B cell (primary cell): ENCODE measurements around the gene RAN. TPM values are rescaled to one million over a fixed set of nuclear protein-coding genes. Genes with fewer than 3 reads are reported as not detected.

Experiments
- ATAC-seq: fragments of 200-7000 bp; cut with Tn5 transposase; one replicate; pipeline ENCODE4 v1.10.0; 2021; ENCODE audit warnings: low read depth, mild to moderate bottlenecking, moderate number of reproducible peaks, moderate library complexity
- CTCF ChIA-PET: fragments of 350-600 bp; sonication (Branson Sonifier 250); formaldehyde crosslinking; loops from one replicate; lab custom pipeline; 2021; ENCODE audit warnings: antibody characterized with exemption, inconsistent platforms; lab: Charles Lee
- POLR2A ChIA-PET: fragments of 350-600 bp; sonication (Branson Sonifier 250); formaldehyde crosslinking; loops from one replicate; lab custom pipeline; 2021; ENCODE audit warnings: antibody characterized with exemption; lab: Charles Lee
- DNase-seq: peaks from one replicate; pipeline ENCODE4 v3.0.0; 2013
- H2AFZ ChIP-seq: 2 replicates; pipeline ENCODE4 v1.6.1; 2012; ENCODE audit warnings: mild to moderate bottlenecking, low read depth, low read length; ENCODE audit not compliant: insufficient read depth, poor library complexity, severe bottlenecking
- H3K27ac ChIP-seq, 2 donors: 1 replicate in 1 of 2; 2 replicates in 1 of 2; pipeline ENCODE4 v1.5.1; 2012 to 2013; ENCODE audit warnings: low read length in 2 of 2, mild to moderate bottlenecking in 2 of 2, moderate library complexity in 1 of 2
- H3K27me3 ChIP-seq, 4 experiments: fragments of 200-600 bp in 1 of 4; sonication (generic) in 1 of 4; replicated peaks in 1 of 4; 1 replicate in 2 of 4; 2 replicates in 2 of 4; pipeline versions ENCODE4 v1.6.1 to v1.7.0; 2013 to 2016; ENCODE audit warnings: low read length in 3 of 4, mild to moderate bottlenecking in 2 of 4, mixed read lengths in 1 of 4, moderate library complexity in 1 of 4; ENCODE audit not compliant: insufficient read depth in 4 of 4, control insufficient read depth in 3 of 4; ENCODE audit errors: control extremely low read depth in 1 of 4
- H3K36me3 ChIP-seq, 2 experiments: replicated peaks in 1 of 2; 1 replicate in 1 of 2; 2 replicates in 1 of 2; pipeline versions ENCODE4 v1.6.1 to v1.7.1; 2013; ENCODE audit warnings: low read length in 1 of 2; ENCODE audit not compliant: insufficient read depth in 2 of 2, control insufficient read depth in 1 of 2; ENCODE audit errors: control extremely low read depth in 1 of 2, extremely low read depth in 1 of 2
- H3K4me1 ChIP-seq, 2 donors: fragments of 200-600 bp in 1 of 2; sonication (generic) in 1 of 2; 1 replicate in 1 of 2; 2 replicates in 1 of 2; pipeline versions ENCODE4 v1.5.1 to v1.6.1; 2013 to 2017; ENCODE audit warnings: low read length in 2 of 2; ENCODE audit not compliant: control insufficient read depth in 2 of 2, insufficient read depth in 2 of 2
- H3K4me2 ChIP-seq: replicated peaks from 2 replicates; pipeline ENCODE3; 2012; ENCODE audit warnings: mild to moderate bottlenecking, low read depth, low read length; ENCODE audit not compliant: poor library complexity, severe bottlenecking
- H3K4me3 ChIP-seq, 5 experiments: fragments of 200-600 bp in 1 of 5; sonication (generic) in 1 of 5; 1 replicate in 3 of 5; 2 replicates in 2 of 5; pipeline versions ENCODE4 v1.5.1 to v1.7.0; 2011 to 2016; ENCODE audit warnings: low read length in 4 of 5, mild to moderate bottlenecking in 4 of 5, low read depth in 2 of 5, control low read depth in 1 of 5, moderate library complexity in 1 of 5; ENCODE audit not compliant: insufficient read depth in 1 of 5; ENCODE audit errors: control extremely low read depth in 1 of 5, extremely low read depth in 1 of 5
- H3K79me2 ChIP-seq: fragments of 200-600 bp; sonication (generic); one replicate; pipeline ENCODE4 v1.6.0; 2016; ENCODE audit warnings: low read length; ENCODE audit not compliant: control insufficient read depth, insufficient read depth
- H3K9ac ChIP-seq: fragments of 200-600 bp; sonication (generic); 2 replicates; pipeline ENCODE4 v1.6.1; 2017; ENCODE audit warnings: mild to moderate bottlenecking, low read length, moderate library complexity
- H3K9me3 ChIP-seq, 3 donors: one replicate each; pipeline versions ENCODE4 v1.6.1 to v1.7.1; 2013; ENCODE audit warnings: low read length in 2 of 3; ENCODE audit not compliant: control insufficient read depth in 2 of 3, insufficient read depth in 1 of 3; ENCODE audit errors: control extremely low read depth in 1 of 3
- H4K20me1 ChIP-seq: 2 replicates; pipeline ENCODE4 v1.6.0; 2012; ENCODE audit warnings: mild to moderate bottlenecking, low read length; ENCODE audit not compliant: insufficient read depth, control insufficient read depth, poor library complexity, severe bottlenecking
- H3K27ac Mint-ChIP-seq: one replicate; pipeline ENCODE4 v1.8.0; 2021; ENCODE audit warnings: mixed read lengths
- H3K27me3 Mint-ChIP-seq: one replicate; pipeline ENCODE4 v1.8.0; 2021; ENCODE audit warnings: mixed read lengths
- H3K4me1 Mint-ChIP-seq: one replicate; pipeline ENCODE4 v1.8.0; 2021; ENCODE audit warnings: mixed read lengths
- H3K4me3 Mint-ChIP-seq: one replicate; pipeline ENCODE4 v1.8.0; 2021; ENCODE audit warnings: mixed read lengths
- H3K9me3 Mint-ChIP-seq: one replicate; pipeline ENCODE4 v1.8.0; 2022; ENCODE audit warnings: mixed read lengths; ENCODE audit not compliant: insufficient read depth
- CTCF ChIP-seq: fragments of 200-600 bp; IDR thresholded peaks from one replicate; pipeline ENCODE4 v1.8.0; 2022; ENCODE audit warnings: antibody characterized with exemption, mild to moderate bottlenecking
- EZH2 ChIP-seq: IDR thresholded peaks from 2 replicates; pipeline ENCODE4 v1.6.1; 2012; ENCODE audit warnings: borderline replicate concordance, low read depth, mild to moderate bottlenecking, moderate library complexity, low read length; ENCODE audit not compliant: insufficient read depth, poor library complexity, severe bottlenecking
- WGBS: methylation state at CpG from one replicate; pipeline ENCODE4 v1.1.5; 2013; ENCODE audit warnings: missing lambda C conversion rate; ENCODE audit not compliant: insufficient coverage; 5-methylcytosine and 5-hydroxymethylcytosine counted together
- intact Hi-C: fragments of 100-400 bp; cut with micrococcal nuclease; formaldehyde crosslinking; loops from one replicate; pipeline ENCODE4 v1.10.0; 2022
- polyA plus RNA-seq: library from polyadenylated mRNA; depleted of rRNA; stranded (reverse); fragments of >200 nt; gene quantifications from 2 replicates; pipeline ENCODE4 v1.2.3, GENCODE V29; 2012
- total RNA-seq, 2 donors: library from RNA; stranded (reverse); fragments of 120-200 nt in 1 of 2; gene quantifications; 1 replicate in 1 of 2; 2 replicates in 1 of 2; pipeline versions ENCODE4 v1.2.3 to v1.2.4, GENCODE V29; 2013 to 2022

RAN gene
- total and polyA plus RNA-seq, 2 donors (not counting 1 experiment from before 2014, with no cell fraction given) = 298 to 339 TPM

- no peaks in the 10 kb centered on the region for H3K9me3 Mint-ChIP-seq
- DNase-seq = peak; percentile 39
- no peaks in the 10 kb centered on the region for H3K9me3 ChIP-seq
- ChIA-PET CTCF (no interaction called here), POLR2A (no interaction called here)
- H2AFZ ChIP-seq = peak overlapping the region; percentile 68
- TF ChIP-seq EZH2 = no peak
- TF ChIP-seq CTCF = no peak
- H3K27ac ChIP-seq = peak overlapping the region; percentile 65 to 80
- intact Hi-C loops = no loop called here
- ATAC-seq = peak; percentile 46
- H3K4me2 ChIP-seq = peak overlapping the region; percentile 80
- H3K4me3 Mint-ChIP-seq = peak overlapping the region; percentile 87
- H3K27ac Mint-ChIP-seq = peak overlapping the region; percentile 83
- H3K36me3 ChIP-seq = peaks cover 11 to 20% of the 10 kb centered on the region in 2 experiments
- no peaks in the 10 kb centered on the region for H3K27me3 Mint-ChIP-seq
- no peaks in the 10 kb centered on the region for H3K27me3 ChIP-seq
- H3K4me3 ChIP-seq = peak overlapping the region; percentile 21 to 62 (median 52)
- peak overlapping the region; percentile 60 for H3K9ac ChIP-seq
- H3K4me1 ChIP-seq = peaks cover 21 to 29% of the 10 kb centered on the region in 2 donors
- no peaks in the 10 kb centered on the region for H4K20me1 ChIP-seq
- peaks cover 38% of the 10 kb centered on the region for H3K4me1 Mint-ChIP-seq
- 34% methylated on average over 5 of the region's 10 CpGs for WGBS
- H3K79me2 ChIP-seq = no peaks in the 10 kb centered on the region
Observed at GRCh38 chr12:130880411-130880885, 8.6 kb downstream of the RAN start.

GRCh38 chr12:130881046-130881445, 9.2 kb downstream of the RAN start:
- POLR2A ChIA-PET = no interaction called here
- Mint-ChIP-seq H3K27ac (peak overlapping the region; percentile 83), H3K4me1 (peaks cover 35% of the 10 kb centered on the region), H3K9me3 (no peaks in the 10 kb centered on the region), H3K4me3 (peak overlapping the region; percentile 87), H3K27me3 (no peaks in the 10 kb centered on the region)
- intact Hi-C loops = no loop called here
- ATAC-seq (no peak), DNase-seq (no peak)
- Histone ChIP-seq H3K4me2 (peak overlapping the region; percentile 80), H3K4me1 (peaks cover 21 to 29% of the 10 kb centered on the region in 2 donors), H3K4me3 (peak overlapping the region in 1 of 5 experiments; percentile 62), H3K27me3 (no peaks in the 10 kb centered on the region), H4K20me1 (no peaks in the 10 kb centered on the region), H2AFZ (peak overlapping the region; percentile 68), H3K9ac (peak overlapping the region; percentile 60), H3K9me3 (no peaks in the 10 kb centered on the region), H3K36me3 (peaks cover 11 to 14% of the 10 kb centered on the region in 2 experiments), H3K79me2 (no peaks in the 10 kb centered on the region), H3K27ac (peak overlapping the region in 1 of 2 donors; percentile 80)
- CTCF ChIA-PET = no interaction called here
- no CpG with 5 or more reads among the region's 5 CpGs for WGBS
- no peak for TF ChIP-seq CTCF
